HEK293 (cell line): ENCODE data around the gene WDR74.

Experiments used
- CTCF ChIA-PET: fragments of 350-600 bp; formaldehyde crosslinking; extraction: SDS; loops from one replicate; lab custom pipeline; 2021; ENCODE audit warnings: antibody characterized with exemption; lab: Yijun Ruan, JAX
- POLR2A ChIA-PET: fragments of 300-600 bp; formaldehyde crosslinking; extraction: SDS; loops from one replicate; lab custom pipeline; 2020; ENCODE audit warnings: antibody characterized with exemption, inconsistent platforms; lab: Yijun Ruan, JAX
- H3K27ac ChIP-seq: fragments of 200-500 bp; sonication (Bioruptor generic); 2 replicates; pipeline ENCODE4 v1.5.1; 2014; ENCODE audit warnings: low read depth, low read length, control low read depth, inconsistent platforms; ENCODE audit errors: extremely low read depth
- H3K36me3 ChIP-seq, 2 experiments: fragments of 200-500 bp in 1 of 2; sonication (Bioruptor generic) in 1 of 2; 1 replicate in 1 of 2; 2 replicates in 1 of 2; pipeline ENCODE4 v1.5.1; 2014 to 2017; ENCODE audit warnings: inconsistent platforms in 2 of 2, low read length in 2 of 2; ENCODE audit not compliant: control insufficient read depth in 2 of 2, insufficient read depth in 1 of 2
- H3K4me1 ChIP-seq: fragments of 200-500 bp; sonication (Bioruptor generic); 2 replicates; pipeline ENCODE4 v1.5.1; 2014; ENCODE audit warnings: mild to moderate bottlenecking, low read length, inconsistent platforms; ENCODE audit not compliant: control insufficient read depth, insufficient read depth
- H3K4me3 ChIP-seq: 2 replicates; pipeline ENCODE4 v1.5.1; 2011; ENCODE audit warnings: low read depth, mild to moderate bottlenecking, control low read depth, low read length, moderate library complexity
- H3K9me3 ChIP-seq: fragments of 200-500 bp; sonication (Bioruptor generic); 2 replicates; pipeline ENCODE4 v1.5.1; 2014; ENCODE audit warnings: low read depth, low read length, inconsistent platforms; ENCODE audit not compliant: control insufficient read depth, insufficient read depth
- HIC1 ChIP-seq: fragments of 450-650 bp; formaldehyde crosslinking; IDR thresholded peaks from 2 replicates; pipeline ENCODE4 v1.5.1; 2016; ENCODE audit warnings: missing biosample characterization, missing genetic modification characterization
- INSM2 ChIP-seq: fragments of 450-650 bp; formaldehyde crosslinking; IDR thresholded peaks from 2 replicates; pipeline ENCODE4 v1.5.1; 2016; ENCODE audit warnings: missing biosample characterization, missing genetic modification characterization
- PATZ1 ChIP-seq: fragments of 450-650 bp; formaldehyde crosslinking; IDR thresholded peaks from 2 replicates; pipeline ENCODE4 v1.5.1; 2016; ENCODE audit warnings: missing biosample characterization, missing genetic modification characterization
- PRDM6 ChIP-seq: fragments of 450-650 bp; formaldehyde crosslinking; IDR thresholded peaks from 2 replicates; pipeline ENCODE4 v1.5.1; 2017; ENCODE audit warnings: missing biosample characterization, missing genetic modification characterization
- RBAK ChIP-seq: fragments of 450-650 bp; formaldehyde crosslinking; IDR thresholded peaks from 2 replicates; pipeline ENCODE4 v1.5.1; 2016; ENCODE audit warnings: missing biosample characterization, missing genetic modification characterization
- REST ChIP-seq: fragments of 450-650 bp; formaldehyde crosslinking; IDR thresholded peaks from 2 replicates; pipeline ENCODE4 v1.5.1; 2016; ENCODE audit warnings: missing biosample characterization, missing genetic modification characterization
- ZBTB48 ChIP-seq: fragments of 450-650 bp; formaldehyde crosslinking; IDR thresholded peaks from 2 replicates; pipeline ENCODE4 v1.5.1; 2016; ENCODE audit warnings: missing biosample characterization, missing genetic modification characterization
- ZBTB6 ChIP-seq: fragments of 450-650 bp; formaldehyde crosslinking; IDR thresholded peaks from 2 replicates; pipeline ENCODE4 v1.5.1; 2017; ENCODE audit warnings: missing biosample characterization, missing genetic modification characterization
- ZNF155 ChIP-seq: fragments of 450-650 bp; formaldehyde crosslinking; IDR thresholded peaks from 2 replicates; pipeline ENCODE4 v1.5.1; 2016; ENCODE audit warnings: missing biosample characterization, missing genetic modification characterization
- ZNF19 ChIP-seq: fragments of 450-650 bp; formaldehyde crosslinking; IDR thresholded peaks from 2 replicates; pipeline ENCODE4; 2016; ENCODE audit warnings: missing biosample characterization, missing genetic modification characterization, low read depth
- ZNF280C ChIP-seq: fragments of 450-650 bp; formaldehyde crosslinking; IDR thresholded peaks from 2 replicates; pipeline ENCODE4 v1.5.1; 2016; ENCODE audit warnings: missing biosample characterization, missing genetic modification characterization
- ZNF292 ChIP-seq: fragments of 450-650 bp; formaldehyde crosslinking; IDR thresholded peaks from 2 replicates; pipeline ENCODE4 v1.5.1; 2016; ENCODE audit warnings: low read depth, missing biosample characterization, missing genetic modification characterization, borderline replicate concordance
- ZNF311 ChIP-seq: fragments of 450-650 bp; formaldehyde crosslinking; IDR thresholded peaks from 2 replicates; pipeline ENCODE4 v1.5.1; 2017; ENCODE audit warnings: missing biosample characterization, missing genetic modification characterization, borderline replicate concordance
- ZNF510 ChIP-seq: fragments of 450-650 bp; formaldehyde crosslinking; IDR thresholded peaks from 2 replicates; pipeline ENCODE4 v1.5.1; 2018; ENCODE audit warnings: mild to moderate bottlenecking, missing genetic modification characterization, missing biosample characterization; ENCODE audit not compliant: insufficient replicate concordance
- ZNF548 ChIP-seq: fragments of 450-650 bp; formaldehyde crosslinking; IDR thresholded peaks from 2 replicates; pipeline ENCODE4 v1.5.1; 2016; ENCODE audit warnings: missing biosample characterization, missing genetic modification characterization
- ZNF76 ChIP-seq: fragments of 450-650 bp; formaldehyde crosslinking; IDR thresholded peaks from 2 replicates; pipeline ENCODE4; 2016; ENCODE audit warnings: low read depth, missing biosample characterization, missing genetic modification characterization, borderline replicate concordance
- ZNF777 ChIP-seq: fragments of 450-650 bp; formaldehyde crosslinking; IDR thresholded peaks from 2 replicates; pipeline ENCODE4 v1.5.1; 2017; ENCODE audit warnings: missing biosample characterization, missing genetic modification characterization, borderline replicate concordance
- ZSCAN4 ChIP-seq: fragments of 450-650 bp; formaldehyde crosslinking; IDR thresholded peaks from 2 replicates; pipeline ENCODE4 v1.5.1; 2017; ENCODE audit warnings: missing biosample characterization, missing genetic modification characterization

Gene WDR74

GRCh38 chr11:62865635-62866034, 26.2 kb upstream of the WDR74 start (continued):
- TF ChIP-seq HIC1 (tag by site-specific recombination) (no peak), ZNF311 (tag by site-specific recombination) (no peak), ZBTB48 (tag by site-specific recombination) (no peak), ZNF280C (tag by site-specific recombination) (no peak), ZNF292 (tag by site-specific recombination) (no peak), PATZ1 (no peak), ZBTB6 (tag by site-specific recombination) (no peak), PRDM6 (tag by site-specific recombination) (no peak), ZNF510 (tag by site-specific recombination) (no peak), ZNF155 (tag by site-specific recombination) (no peak)

- peaks cover 0 to 31% of the 10 kb centered on the region in 2 experiments; a peak in 2 of 3 replicates for H3K36me3 ChIP-seq
- H3K27ac ChIP-seq, result no peak overlapping the region
- CTCF ChIA-PET, result interaction anchor here (0.8 to 5.2 kb wide), 11 partner anchors 8 to 473 kb away, joined by 3 to 21 read pairs (median 5); partner anchors contain the start of genes SLC3A2 and ZBTB3
- no peak for TF ChIP-seq REST (tag by site-specific recombination)
- TF ChIP-seq ZNF76, result no peak
- TF ChIP-seq RBAK, result no peak
- TF ChIP-seq ZNF548 (tag by site-specific recombination), result no peak
- TF ChIP-seq ZNF19, result no peak
- TF ChIP-seq ZNF777 (tag by site-specific recombination), result no peak
- TF ChIP-seq ZSCAN4 (tag by site-specific recombination), result no peak
- no peak for TF ChIP-seq INSM2 (tag by site-specific recombination)
These were observed 24.4 kb upstream of the WDR74 start for GRCh38 chr11:62863687-62864335.

More at GRCh38 chr11:62863687-62864335, 24.4 kb upstream of the WDR74 start:
- Histone ChIP-seq H3K9me3 (no peaks in the 10 kb centered on the region), H3K4me1 (no peaks in the 10 kb centered on the region), H3K4me3 (no peak overlapping the region)
- POLR2A ChIA-PET, result interaction anchor here (0.7 to 6.2 kb wide), 6 partner anchors 8 to 175 kb away, joined by 3 to 61 read pairs (median 5); partner anchors contain the start of genes SLC3A2 and WDR74
